ENCODE measurements around the gene KREMEN1.

DNA sequence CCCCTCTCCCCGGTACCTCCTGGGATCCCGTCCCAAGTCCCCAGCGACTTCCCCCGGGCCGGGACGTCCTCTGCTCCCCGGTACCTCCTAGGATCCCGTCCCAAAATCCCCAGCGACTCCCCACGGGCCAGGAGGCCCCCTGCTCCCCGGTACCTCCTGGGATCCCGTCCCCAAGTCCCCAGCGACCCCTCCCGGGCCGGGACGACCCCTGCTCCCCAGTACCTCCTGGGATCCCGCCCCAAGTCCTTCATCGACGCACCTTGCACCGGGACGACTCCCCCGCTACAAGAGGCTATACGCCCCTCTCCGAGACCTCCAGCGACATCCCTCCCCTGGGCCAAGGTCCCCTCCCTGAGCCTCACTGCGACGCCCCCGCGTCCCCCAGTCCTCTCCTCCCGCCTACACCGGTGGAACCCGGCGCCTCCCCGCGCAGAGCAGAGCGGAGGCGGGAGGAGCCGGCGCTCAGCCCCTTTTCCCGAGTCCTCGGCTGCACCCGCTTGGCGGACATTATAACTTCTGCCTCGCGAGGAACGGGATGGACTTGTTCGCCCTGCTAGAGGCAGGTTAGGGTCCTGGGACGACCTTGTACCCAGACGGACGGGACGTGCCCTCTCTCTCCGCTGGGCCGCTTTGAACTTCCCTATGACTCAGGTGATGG lies 912 bp downstream of the KREMEN1 start:
- TF ChIP-seq EZH2phosphoT487 (IDR thresholded peaks at IDR 0.05; ENCODE audit: borderline replicate concordance, low read depth) (no peak), NRF1 (IDR thresholded peaks at IDR 0.05; ENCODE audit: low read depth, low read length) (no peak), CHD2 (IDR thresholded peaks at IDR 0.05; ENCODE audit: low read length, partially characterized antibody) (no peak)
- TF ChIP-seq, protein P1, sequence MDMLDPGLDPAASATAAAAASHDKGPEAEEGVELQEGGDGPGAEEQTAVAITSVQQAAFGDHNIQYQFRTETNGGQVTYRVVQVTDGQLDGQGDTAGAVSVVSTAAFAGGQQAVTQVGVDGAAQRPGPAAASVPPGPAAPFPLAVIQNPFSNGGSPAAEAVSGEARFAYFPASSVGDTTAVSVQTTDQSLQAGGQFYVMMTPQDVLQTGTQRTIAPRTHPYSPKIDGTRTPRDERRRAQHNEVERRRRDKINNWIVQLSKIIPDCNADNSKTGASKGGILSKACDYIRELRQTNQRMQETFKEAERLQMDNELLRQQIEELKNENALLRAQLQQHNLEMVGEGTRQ (IDR thresholded peaks at IDR 0.05; ENCODE audit: borderline replicate concordance, low read depth, low read length) = no peak
- TF ChIP-seq, protein P2, sequence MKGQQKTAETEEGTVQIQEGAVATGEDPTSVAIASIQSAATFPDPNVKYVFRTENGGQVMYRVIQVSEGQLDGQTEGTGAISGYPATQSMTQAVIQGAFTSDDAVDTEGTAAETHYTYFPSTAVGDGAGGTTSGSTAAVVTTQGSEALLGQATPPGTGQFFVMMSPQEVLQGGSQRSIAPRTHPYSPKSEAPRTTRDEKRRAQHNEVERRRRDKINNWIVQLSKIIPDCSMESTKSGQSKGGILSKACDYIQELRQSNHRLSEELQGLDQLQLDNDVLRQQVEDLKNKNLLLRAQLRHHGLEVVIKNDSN (IDR thresholded peaks at IDR 0.05; ENCODE audit: borderline replicate concordance, low read depth) = no peak
- TF ChIP-seq, protein P3, sequence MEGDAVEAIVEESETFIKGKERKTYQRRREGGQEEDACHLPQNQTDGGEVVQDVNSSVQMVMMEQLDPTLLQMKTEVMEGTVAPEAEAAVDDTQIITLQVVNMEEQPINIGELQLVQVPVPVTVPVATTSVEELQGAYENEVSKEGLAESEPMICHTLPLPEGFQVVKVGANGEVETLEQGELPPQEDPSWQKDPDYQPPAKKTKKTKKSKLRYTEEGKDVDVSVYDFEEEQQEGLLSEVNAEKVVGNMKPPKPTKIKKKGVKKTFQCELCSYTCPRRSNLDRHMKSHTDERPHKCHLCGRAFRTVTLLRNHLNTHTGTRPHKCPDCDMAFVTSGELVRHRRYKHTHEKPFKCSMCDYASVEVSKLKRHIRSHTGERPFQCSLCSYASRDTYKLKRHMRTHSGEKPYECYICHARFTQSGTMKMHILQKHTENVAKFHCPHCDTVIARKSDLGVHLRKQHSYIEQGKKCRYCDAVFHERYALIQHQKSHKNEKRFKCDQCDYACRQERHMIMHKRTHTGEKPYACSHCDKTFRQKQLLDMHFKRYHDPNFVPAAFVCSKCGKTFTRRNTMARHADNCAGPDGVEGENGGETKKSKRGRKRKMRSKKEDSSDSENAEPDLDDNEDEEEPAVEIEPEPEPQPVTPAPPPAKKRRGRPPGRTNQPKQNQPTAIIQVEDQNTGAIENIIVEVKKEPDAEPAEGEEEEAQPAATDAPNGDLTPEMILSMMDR (IDR thresholded peaks at IDR 0.05) = no peak
